Subcutaneous adipose tissue (tissue), 4 donors: Measurements from ENCODE around the gene CXXC1. TPM values are rescaled to one million over a fixed set of nuclear protein-coding genes. Genes with fewer than 3 reads are reported as not detected.

Source experiments
- total RNA-seq, 4 donors: library from RNA; depleted of rRNA; stranded (reverse); fragments of >200 nt; gene quantifications; one replicate each; pipeline ENCODE4 v1.1.0, GENCODE V29; 2016
- TF ChIP-seq, protein P1 (sequence below): fragments of 450-650 bp; IDR thresholded peaks from one replicate; pipeline ENCODE4 v1.5.1; 2016; ENCODE audit warnings: low read depth, mild to moderate bottlenecking, control low read depth, antibody characterized with exemption, moderate library complexity

The CXXC1 gene
- total RNA-seq, 4 donors from 2014 or later: 33.6 to 85.9 (median 42.8) TPM

DNA sequence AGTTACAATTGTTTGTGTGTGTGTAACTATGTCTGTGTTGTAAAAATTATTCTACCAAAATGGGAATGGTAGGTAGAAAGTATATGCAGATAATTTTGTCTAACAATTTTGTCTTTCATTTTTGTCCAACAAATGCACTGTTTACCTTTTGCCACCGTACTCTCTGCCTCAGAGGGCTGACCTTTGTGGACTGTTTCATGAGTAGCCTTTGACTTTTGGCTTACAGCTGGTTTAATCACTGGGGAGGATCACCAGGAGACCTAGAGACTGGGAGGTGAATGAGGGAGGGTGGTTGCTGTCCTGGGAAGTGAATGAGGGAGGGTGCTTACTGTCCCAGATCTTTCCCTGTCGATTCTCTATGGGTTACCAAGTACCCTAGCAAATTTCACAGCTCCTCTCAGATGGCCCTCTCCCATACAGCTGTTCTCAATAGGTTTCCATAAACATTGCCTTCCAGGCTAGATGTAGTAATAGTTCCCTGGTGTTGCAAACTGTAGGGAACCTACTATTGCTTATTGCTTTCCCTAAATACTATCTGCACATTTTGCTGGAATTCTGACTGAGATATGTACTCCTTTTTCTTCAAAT lies 26.5 kb upstream of the CXXC1 start:
- TF ChIP-seq, protein P1, sequence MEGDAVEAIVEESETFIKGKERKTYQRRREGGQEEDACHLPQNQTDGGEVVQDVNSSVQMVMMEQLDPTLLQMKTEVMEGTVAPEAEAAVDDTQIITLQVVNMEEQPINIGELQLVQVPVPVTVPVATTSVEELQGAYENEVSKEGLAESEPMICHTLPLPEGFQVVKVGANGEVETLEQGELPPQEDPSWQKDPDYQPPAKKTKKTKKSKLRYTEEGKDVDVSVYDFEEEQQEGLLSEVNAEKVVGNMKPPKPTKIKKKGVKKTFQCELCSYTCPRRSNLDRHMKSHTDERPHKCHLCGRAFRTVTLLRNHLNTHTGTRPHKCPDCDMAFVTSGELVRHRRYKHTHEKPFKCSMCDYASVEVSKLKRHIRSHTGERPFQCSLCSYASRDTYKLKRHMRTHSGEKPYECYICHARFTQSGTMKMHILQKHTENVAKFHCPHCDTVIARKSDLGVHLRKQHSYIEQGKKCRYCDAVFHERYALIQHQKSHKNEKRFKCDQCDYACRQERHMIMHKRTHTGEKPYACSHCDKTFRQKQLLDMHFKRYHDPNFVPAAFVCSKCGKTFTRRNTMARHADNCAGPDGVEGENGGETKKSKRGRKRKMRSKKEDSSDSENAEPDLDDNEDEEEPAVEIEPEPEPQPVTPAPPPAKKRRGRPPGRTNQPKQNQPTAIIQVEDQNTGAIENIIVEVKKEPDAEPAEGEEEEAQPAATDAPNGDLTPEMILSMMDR: no peak

DNA sequence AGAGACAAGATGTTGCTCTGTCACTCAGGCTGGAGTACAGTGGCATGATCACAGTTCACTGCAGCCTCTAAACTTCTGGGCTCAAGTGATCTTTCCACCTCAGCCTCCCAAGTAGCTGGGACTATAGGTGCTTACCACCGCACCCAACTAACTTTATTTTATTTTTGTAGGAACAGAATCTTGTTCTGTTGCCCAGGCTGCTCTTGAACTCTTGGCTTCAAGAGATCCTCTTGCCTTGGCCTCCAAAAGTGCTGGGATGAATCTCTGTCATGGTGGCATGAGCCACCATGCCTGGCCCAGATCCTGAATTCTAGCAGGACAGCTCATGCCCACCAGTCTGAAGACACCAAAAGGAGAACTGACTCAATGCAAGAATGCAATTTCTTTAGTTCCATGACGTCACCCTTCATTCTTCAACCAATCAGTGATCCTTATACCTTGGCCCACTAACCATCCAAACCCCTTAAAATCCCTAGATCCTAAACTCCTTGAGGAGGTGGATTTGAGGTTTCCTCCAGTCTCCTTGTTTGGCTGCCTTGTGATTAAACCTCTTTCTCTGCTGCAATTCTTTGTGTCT lies 25.6 kb upstream of the CXXC1 start:
- TF ChIP-seq, protein P1: no peak

DNA sequence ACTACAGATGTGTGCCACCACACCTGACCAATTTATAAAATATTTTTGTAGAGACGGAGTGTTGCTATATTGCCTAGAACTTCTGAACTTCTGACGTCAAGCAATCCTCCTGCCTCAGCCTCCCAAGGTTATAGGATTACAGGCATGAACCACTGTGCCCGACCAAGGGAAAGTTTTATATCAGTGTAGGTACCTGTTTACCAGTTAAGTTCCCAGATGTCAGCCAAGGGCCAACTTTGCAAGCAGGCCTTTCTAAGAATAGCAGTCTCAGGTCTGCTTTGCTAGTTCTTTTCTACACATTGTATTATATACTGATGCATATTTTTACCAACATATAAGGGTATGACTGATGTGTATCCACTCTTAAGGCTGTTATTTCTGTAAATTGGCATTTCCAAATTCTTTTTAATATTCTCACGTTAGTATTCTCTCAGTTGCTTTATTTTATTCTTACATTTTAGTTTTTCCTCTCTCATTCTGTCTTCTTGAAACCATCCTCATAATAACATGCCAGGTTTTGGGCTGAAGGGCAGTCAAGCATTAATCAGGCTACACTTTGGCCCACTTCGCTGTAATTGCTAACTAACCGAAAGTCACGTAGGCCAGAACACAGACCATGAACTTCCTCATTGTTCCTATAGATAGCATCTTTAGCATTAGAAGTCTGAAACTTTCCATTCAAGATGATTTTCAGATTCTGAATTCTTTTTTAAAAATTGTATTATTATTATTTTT lies 25.0 kb upstream of the CXXC1 start:
- TF ChIP-seq, protein P1: no peak

DNA sequence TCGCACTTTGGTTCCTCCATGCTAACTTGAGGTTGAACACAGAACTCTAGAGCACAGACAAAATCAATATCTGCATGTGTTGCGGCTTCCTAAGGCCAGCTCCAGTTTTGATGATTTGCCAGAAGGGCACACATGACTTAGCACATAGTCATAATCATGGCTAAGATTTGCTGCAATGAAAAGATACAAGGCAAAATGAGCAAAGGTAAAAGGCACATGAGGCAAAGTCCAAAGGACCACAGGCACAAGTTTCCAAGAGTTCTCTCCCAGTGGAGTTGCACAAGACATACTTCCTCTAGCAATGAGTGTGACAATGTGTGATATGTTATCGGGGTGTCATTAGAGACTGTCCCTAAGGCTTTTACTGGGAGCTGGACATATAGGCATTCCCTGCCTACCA lies 24.2 kb upstream of the CXXC1 start:
- TF ChIP-seq, protein P1: no peak

DNA sequence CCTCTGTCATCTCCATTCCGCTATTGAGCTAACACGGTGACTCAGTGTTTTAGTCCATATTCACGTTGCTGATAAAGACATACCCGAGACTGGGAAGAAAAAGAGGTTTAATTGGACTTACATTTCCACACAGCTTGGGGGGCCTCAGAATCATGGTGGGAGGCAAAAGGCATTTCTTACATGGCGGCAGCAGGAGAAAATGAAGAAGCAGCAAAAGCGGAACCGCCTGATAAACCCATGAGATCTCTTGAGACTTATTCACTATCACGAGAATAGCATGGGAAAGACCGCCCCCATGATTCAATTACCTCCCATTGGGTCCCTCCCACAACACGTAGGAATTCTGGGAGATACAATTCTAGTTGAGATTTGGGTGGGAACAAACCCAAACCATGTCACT lies 22.6 kb upstream of the CXXC1 start:
- TF ChIP-seq, protein P1: no peak

DNA sequence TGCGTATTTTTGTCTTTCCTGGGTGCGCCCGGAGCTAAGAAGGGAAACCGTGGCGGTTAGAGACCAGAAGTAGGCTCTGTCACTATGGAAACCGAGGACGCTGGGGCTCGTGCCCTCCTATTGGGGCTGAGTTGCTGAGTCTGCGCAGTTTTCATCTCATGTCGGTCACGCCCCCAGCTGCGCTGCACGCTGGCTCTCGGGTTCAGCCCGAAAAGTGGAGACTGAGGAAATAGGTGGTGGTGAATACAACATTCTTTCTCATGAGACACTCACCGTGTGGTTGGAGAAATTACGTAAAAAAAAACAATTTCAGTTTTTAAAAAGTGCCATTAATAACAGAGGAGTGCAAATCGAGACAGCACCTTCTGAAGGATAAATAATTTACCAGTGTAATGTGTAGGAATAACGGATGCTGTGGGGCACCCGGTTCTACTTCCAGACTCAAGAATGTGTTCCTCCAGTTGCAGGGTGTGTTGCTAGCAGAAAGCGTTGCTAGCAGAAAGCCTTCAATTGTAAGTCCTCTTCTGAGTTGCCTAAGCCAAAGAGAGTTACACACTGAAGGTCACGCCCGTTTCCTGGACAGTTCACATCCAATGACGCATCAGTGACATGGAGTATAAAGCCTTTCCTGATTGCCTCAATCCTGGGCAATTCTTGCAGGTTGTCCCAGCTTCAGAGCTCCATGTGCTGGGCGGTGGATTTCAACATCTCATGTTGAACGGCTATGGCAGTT lies 20.4 kb upstream of the CXXC1 start:
- TF ChIP-seq, protein P1: no peak

DNA sequence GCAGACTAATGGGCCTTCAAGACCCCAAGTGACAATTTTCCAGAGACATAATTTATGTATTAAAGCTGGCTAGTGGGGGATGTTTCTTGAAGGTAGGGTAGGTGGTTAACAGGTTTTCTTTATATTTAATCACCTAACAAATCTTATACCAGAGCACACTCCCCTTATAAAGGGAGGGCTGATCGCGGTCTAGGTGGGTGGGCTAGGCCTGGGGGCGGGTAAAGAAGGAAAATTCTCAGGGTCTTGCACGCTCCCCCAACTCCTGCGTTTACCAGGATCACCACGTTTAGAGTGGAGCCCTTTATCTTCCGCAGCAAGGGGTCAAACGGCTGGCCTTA lies 19.9 kb upstream of the CXXC1 start:
- TF ChIP-seq, protein P1: no peak
